T47D (cell line): ENCODE measurements around the gene TRIM43.
"Not testable (repeated sequence)": the region's sequence is repeated elsewhere in the genome, so short reads cannot be mapped to it uniquely, and the experiment has no call there.

ENCODE experiments used
- DNase-seq, 2 experiments: peaks; one replicate each; pipeline versions ENCODE4 v3.0.0 to v3.0.0-alpha.2; 2011 to 2012; ENCODE audit warnings: low read depth in 1 of 2, low spot score in 1 of 2
- JUND ChIP-seq: IDR thresholded peaks from 2 replicates; pipeline ENCODE4 v1.6.1; 2012; ENCODE audit warnings: low read depth
- in situ Hi-C: cut with HindIII; loops from 2 replicates; pipeline ENCODE4 v1.10.0; 2016; ENCODE audit warnings: low sequenced_read_pairs, low pct_unique_long_range_greater_than_20kb

Gene TRIM43

DNA sequence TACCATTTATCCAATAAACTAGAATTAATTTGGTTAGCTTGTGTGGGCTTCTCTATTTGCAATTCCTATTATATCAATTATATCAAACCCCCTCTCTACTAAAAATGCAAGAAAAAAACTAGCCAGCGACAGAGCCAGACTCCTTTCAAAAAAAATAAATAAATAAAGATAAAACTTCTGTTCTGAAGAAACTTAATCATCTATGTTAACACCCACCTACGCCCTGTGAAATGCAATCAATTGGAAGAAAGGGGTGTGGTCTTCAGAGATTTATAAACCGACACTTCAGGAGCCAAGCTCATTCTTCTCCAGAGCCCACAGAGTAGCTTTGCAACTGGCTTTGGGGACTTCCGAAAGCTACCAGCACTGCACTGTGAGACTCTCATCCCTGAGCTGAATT, at the start of gene TRIM43:
Gene TRIM43 (plus strand): TSS at position 301 of the 400 bp plus-strand sequence. CDS start 2,023 bp downstream, outside the sequence.
- in situ Hi-C loops: not testable (repeated sequence)

DNA sequence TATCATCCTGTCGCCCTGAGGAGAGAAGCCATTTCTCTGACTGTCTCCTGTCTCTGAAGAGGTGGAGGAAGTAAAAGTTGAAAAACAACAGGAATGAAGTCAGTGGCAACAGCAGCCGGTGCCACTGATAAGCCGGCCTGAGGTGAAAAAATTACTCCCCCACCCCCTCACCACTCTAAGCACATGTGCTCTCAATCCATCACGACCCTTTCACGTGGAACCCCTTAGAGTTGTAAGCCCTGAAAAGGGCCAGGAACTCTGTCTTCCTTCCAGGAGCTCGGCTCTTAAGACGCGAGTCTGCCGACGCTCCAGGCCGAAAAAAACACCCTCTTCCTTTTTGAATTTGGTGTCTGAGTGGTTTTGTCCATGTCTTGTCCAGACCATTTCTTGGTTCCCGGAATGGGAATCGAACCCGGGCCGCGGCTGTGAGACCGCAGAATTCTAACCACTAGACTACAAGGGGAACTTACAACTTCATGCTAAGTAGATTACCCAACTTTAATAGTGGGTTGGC, 40.7 kb upstream of the TRIM43 start:
- no peak for DNase-seq
- no peak for TF ChIP-seq JUND
- in situ Hi-C loops: no loop called here

More for the DNA sequence above, at the start of gene TRIM43:
- not testable (repeated sequence) for DNase-seq

GRCh38 chr2:95552911-95553310, 38.9 kb upstream of the TRIM43 start:
- no peak for TF ChIP-seq JUND
- in situ Hi-C loops: no loop called here
- DNase-seq: no peak

DNA sequence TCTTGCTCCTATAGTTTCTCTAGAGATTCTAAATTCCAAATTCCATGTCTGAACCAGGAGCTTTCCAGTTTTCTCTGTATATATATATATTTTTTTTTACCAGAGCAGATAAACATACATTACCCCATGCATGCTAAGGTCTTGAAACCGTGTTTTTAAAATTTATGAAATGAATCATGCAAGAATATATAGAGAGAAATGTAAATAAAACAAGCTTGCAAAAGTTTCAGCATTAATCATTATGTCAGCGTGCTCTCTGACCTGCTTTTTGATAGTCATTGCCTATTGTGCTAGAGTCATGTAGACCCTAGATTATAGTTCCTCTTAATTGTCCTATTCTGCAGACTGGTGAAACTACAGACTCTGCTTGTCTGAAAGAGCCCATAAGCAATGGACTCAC, 22.6 kb upstream of the TRIM43 start:
- in situ Hi-C loops: no loop called here
- TF ChIP-seq JUND: no peak
- DNase-seq: no peak

GRCh38 chr2:95573866-95574265, 17.9 kb upstream of the TRIM43 start:
- in situ Hi-C loops: no loop called here
- TF ChIP-seq JUND: no peak
- DNase-seq: no peak

DNA sequence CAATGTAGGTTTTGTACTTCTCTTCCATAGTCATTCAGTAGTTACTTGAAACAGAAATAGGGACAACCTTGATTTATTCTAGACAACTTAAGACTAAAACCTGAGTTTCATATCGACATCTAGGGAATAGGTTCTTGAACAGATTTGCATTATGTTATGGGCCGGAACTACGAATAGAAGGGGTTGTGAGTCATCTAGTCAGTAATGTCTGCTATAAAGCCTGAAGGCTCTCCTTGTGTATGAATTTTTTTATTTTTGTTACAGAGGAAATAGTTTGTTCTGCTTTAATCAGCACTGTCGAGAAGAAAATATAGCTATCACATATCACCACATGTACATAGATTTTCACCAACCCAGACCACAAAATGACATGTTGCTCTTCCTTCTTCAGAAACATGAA, 17.3 kb upstream of the TRIM43 start:
- in situ Hi-C loops: no loop called here
- TF ChIP-seq JUND: no peak
- DNase-seq: no peak

- TF ChIP-seq JUND: no peak
- no peak for DNase-seq
- in situ Hi-C loops: no loop called here
Observed at GRCh38 chr2:95575857-95576256, 15.9 kb upstream of the TRIM43 start.

DNA sequence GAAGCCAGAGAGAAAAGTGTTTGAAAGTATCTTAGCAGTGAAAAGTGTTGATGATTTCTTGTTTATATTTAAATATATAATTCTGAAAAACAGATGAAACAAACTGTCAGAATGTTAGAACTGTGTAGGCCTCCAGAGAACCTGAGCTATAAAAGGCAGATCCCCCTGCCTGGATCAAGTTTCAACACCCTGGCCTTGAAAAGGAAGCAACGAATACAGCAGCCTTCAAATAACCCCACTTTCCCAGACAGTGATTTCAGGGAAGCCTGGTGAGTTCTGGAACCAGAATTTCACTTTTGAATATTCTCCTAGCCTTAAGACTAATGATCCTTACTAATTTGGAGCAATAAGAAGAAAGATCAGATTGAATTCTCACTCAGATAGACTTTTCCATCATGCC, 13.3 kb upstream of the TRIM43 start:
- DNase-seq: no peak
- no peak for TF ChIP-seq JUND
- in situ Hi-C loops: no loop called here

DNA sequence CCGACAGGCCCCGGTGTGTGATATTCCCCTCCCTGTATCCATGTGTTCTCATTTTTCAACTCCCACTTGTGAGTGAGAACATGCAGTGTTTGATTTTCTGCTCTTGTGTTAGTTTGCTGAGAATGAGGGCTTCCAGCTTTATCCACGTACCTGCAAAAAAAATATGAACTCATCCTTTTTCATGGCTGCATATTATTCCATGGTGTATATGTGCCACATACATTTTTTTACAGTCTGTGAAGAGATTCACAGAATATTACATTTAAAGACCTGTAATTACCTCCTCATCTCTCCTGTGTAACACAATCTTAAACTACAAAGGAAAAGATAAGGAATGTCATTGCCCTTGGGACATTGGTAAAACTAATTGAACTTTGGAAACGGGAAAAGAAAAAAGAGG, 8.3 kb upstream of the TRIM43 start:
- in situ Hi-C loops: not testable (repeated sequence)

GRCh38 chr2:95584321-95584720, 7.5 kb upstream of the TRIM43 start:
- in situ Hi-C loops: not testable (repeated sequence)
- DNase-seq: peak in 1 of 2 experiments; percentile 27

More for the DNA sequence above, 8.3 kb upstream of the TRIM43 start:
- not testable (repeated sequence) for DNase-seq

- in situ Hi-C loops, DNase-seq: not testable (repeated sequence)
Observed at GRCh38 chr2:95589777-95590536, 1.8 kb upstream of the TRIM43 start.

GRCh38 chr2:95592973-95593372, 1.2 kb downstream of the TRIM43 start:
- DNase-seq, in situ Hi-C loops: not testable (repeated sequence)

GRCh38 chr2:95595012-95595411, 3.2 kb downstream of the TRIM43 start:
- in situ Hi-C loops, DNase-seq: not testable (repeated sequence)

- in situ Hi-C loops, DNase-seq: not testable (repeated sequence)
Observed at GRCh38 chr2:95601301-95601700, 9.5 kb downstream of the TRIM43 start.

DNA sequence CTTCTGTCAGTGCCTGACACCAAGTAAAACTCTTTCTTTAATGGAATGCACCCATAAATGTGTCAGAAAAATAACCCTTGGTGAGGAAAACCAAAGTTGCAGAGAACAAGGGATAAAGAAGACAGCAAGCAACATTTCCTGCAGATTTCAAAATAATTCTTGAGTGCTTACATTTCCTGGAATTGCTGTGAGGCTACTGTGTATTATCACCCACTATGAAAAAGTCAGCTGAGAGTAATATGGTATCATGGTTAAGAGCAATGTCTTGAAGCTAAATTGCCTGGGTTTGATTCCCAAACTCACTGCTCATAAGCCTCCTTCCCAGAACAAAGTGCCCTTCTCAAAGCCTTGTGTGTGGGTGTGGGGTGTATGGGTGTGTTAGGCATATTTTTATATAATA, 10.3 kb downstream of the TRIM43 start:
- in situ Hi-C loops, DNase-seq: not testable (repeated sequence)

- in situ Hi-C loops: not testable (repeated sequence)
Observed at GRCh38 chr2:95608356-95608755, 16.6 kb downstream of the TRIM43 start.

GRCh38 chr2:95609764-95610163, 18.0 kb downstream of the TRIM43 start:
- in situ Hi-C loops, DNase-seq: not testable (repeated sequence)

More at GRCh38 chr2:95608356-95608755, 16.6 kb downstream of the TRIM43 start:
- not testable (repeated sequence) for DNase-seq

DNA sequence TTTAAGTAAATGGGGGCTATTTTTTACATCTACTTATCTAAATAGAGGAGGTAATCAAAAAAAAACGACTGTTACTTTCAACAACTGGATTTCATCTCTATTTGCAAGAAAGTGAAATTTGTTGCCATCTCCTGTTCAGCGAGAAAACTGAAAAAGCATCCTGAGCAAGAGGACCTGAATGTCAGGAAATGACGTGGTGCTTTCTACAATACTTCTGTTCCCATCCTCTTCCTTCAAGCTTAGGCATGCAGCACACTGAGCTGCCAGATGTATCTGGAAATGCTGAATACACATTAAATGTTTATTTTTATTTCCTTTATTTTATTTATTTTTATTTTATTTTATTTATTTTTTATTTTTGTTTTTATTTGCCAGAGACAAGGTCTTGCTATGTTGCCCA, 21.2 kb downstream of the TRIM43 start:
- DNase-seq, in situ Hi-C loops: not testable (repeated sequence)
